B cell (primary cell): Measurements from ENCODE around the gene TIMMDC1. TPM values are rescaled to one million over a fixed set of nuclear protein-coding genes. Genes with fewer than 3 reads are reported as not detected.

Experiments used
- ATAC-seq: fragments of 200-7000 bp; cut with Tn5 transposase; one replicate; pipeline ENCODE4 v1.10.0; 2021; ENCODE audit warnings: low read depth, mild to moderate bottlenecking, moderate number of reproducible peaks, moderate library complexity
- CTCF ChIA-PET: fragments of 350-600 bp; sonication (Branson Sonifier 250); formaldehyde crosslinking; loops from one replicate; lab custom pipeline; 2021; ENCODE audit warnings: antibody characterized with exemption, inconsistent platforms; lab: Charles Lee
- POLR2A ChIA-PET: fragments of 350-600 bp; sonication (Branson Sonifier 250); formaldehyde crosslinking; loops from one replicate; lab custom pipeline; 2021; ENCODE audit warnings: antibody characterized with exemption; lab: Charles Lee
- DNase-seq: peaks from one replicate; pipeline ENCODE4 v3.0.0; 2013
- H2AFZ ChIP-seq: 2 replicates; pipeline ENCODE4 v1.6.1; 2012; ENCODE audit warnings: mild to moderate bottlenecking, low read depth, low read length; ENCODE audit not compliant: insufficient read depth, poor library complexity, severe bottlenecking
- H3K27ac ChIP-seq, 2 donors: 1 replicate in 1 of 2; 2 replicates in 1 of 2; pipeline ENCODE4 v1.5.1; 2012 to 2013; ENCODE audit warnings: low read length in 2 of 2, mild to moderate bottlenecking in 2 of 2, moderate library complexity in 1 of 2
- H3K27me3 ChIP-seq, 4 experiments: fragments of 200-600 bp in 1 of 4; sonication (generic) in 1 of 4; replicated peaks in 1 of 4; 1 replicate in 2 of 4; 2 replicates in 2 of 4; pipeline versions ENCODE4 v1.6.1 to v1.7.0; 2013 to 2016; ENCODE audit warnings: low read length in 3 of 4, mild to moderate bottlenecking in 2 of 4, mixed read lengths in 1 of 4, moderate library complexity in 1 of 4; ENCODE audit not compliant: insufficient read depth in 4 of 4, control insufficient read depth in 3 of 4; ENCODE audit errors: control extremely low read depth in 1 of 4
- H3K36me3 ChIP-seq, 2 experiments: replicated peaks in 1 of 2; 1 replicate in 1 of 2; 2 replicates in 1 of 2; pipeline versions ENCODE4 v1.6.1 to v1.7.1; 2013; ENCODE audit warnings: low read length in 1 of 2; ENCODE audit not compliant: insufficient read depth in 2 of 2, control insufficient read depth in 1 of 2; ENCODE audit errors: control extremely low read depth in 1 of 2, extremely low read depth in 1 of 2
- H3K4me1 ChIP-seq, 2 donors: fragments of 200-600 bp in 1 of 2; sonication (generic) in 1 of 2; 1 replicate in 1 of 2; 2 replicates in 1 of 2; pipeline versions ENCODE4 v1.5.1 to v1.6.1; 2013 to 2017; ENCODE audit warnings: low read length in 2 of 2; ENCODE audit not compliant: control insufficient read depth in 2 of 2, insufficient read depth in 2 of 2
- H3K4me2 ChIP-seq: replicated peaks from 2 replicates; pipeline ENCODE3; 2012; ENCODE audit warnings: mild to moderate bottlenecking, low read depth, low read length; ENCODE audit not compliant: poor library complexity, severe bottlenecking
- H3K4me3 ChIP-seq, 5 experiments: fragments of 200-600 bp in 1 of 5; sonication (generic) in 1 of 5; 1 replicate in 3 of 5; 2 replicates in 2 of 5; pipeline versions ENCODE4 v1.5.1 to v1.7.0; 2011 to 2016; ENCODE audit warnings: low read length in 4 of 5, mild to moderate bottlenecking in 4 of 5, low read depth in 2 of 5, control low read depth in 1 of 5, moderate library complexity in 1 of 5; ENCODE audit not compliant: insufficient read depth in 1 of 5; ENCODE audit errors: control extremely low read depth in 1 of 5, extremely low read depth in 1 of 5
- H3K79me2 ChIP-seq: fragments of 200-600 bp; sonication (generic); one replicate; pipeline ENCODE4 v1.6.0; 2016; ENCODE audit warnings: low read length; ENCODE audit not compliant: control insufficient read depth, insufficient read depth
- H3K9ac ChIP-seq: fragments of 200-600 bp; sonication (generic); 2 replicates; pipeline ENCODE4 v1.6.1; 2017; ENCODE audit warnings: mild to moderate bottlenecking, low read length, moderate library complexity
- H3K9me3 ChIP-seq, 3 donors: one replicate each; pipeline versions ENCODE4 v1.6.1 to v1.7.1; 2013; ENCODE audit warnings: low read length in 2 of 3; ENCODE audit not compliant: control insufficient read depth in 2 of 3, insufficient read depth in 1 of 3; ENCODE audit errors: control extremely low read depth in 1 of 3
- H4K20me1 ChIP-seq: 2 replicates; pipeline ENCODE4 v1.6.0; 2012; ENCODE audit warnings: mild to moderate bottlenecking, low read length; ENCODE audit not compliant: insufficient read depth, control insufficient read depth, poor library complexity, severe bottlenecking
- H3K27ac Mint-ChIP-seq: one replicate; pipeline ENCODE4 v1.8.0; 2021; ENCODE audit warnings: mixed read lengths
- H3K27me3 Mint-ChIP-seq: one replicate; pipeline ENCODE4 v1.8.0; 2021; ENCODE audit warnings: mixed read lengths
- H3K4me1 Mint-ChIP-seq: one replicate; pipeline ENCODE4 v1.8.0; 2021; ENCODE audit warnings: mixed read lengths
- H3K4me3 Mint-ChIP-seq: one replicate; pipeline ENCODE4 v1.8.0; 2021; ENCODE audit warnings: mixed read lengths
- H3K9me3 Mint-ChIP-seq: one replicate; pipeline ENCODE4 v1.8.0; 2022; ENCODE audit warnings: mixed read lengths; ENCODE audit not compliant: insufficient read depth
- EZH2 ChIP-seq: IDR thresholded peaks from 2 replicates; pipeline ENCODE4 v1.6.1; 2012; ENCODE audit warnings: borderline replicate concordance, low read depth, mild to moderate bottlenecking, moderate library complexity, low read length; ENCODE audit not compliant: insufficient read depth, poor library complexity, severe bottlenecking
- WGBS: methylation state at CpG from one replicate; pipeline ENCODE4 v1.1.5; 2013; ENCODE audit warnings: missing lambda C conversion rate; ENCODE audit not compliant: insufficient coverage; 5-methylcytosine and 5-hydroxymethylcytosine counted together
- intact Hi-C: fragments of 100-400 bp; cut with micrococcal nuclease; formaldehyde crosslinking; loops from one replicate; pipeline ENCODE4 v1.10.0; 2022
- polyA plus RNA-seq: library from polyadenylated mRNA; depleted of rRNA; stranded (reverse); fragments of >200 nt; gene quantifications from 2 replicates; pipeline ENCODE4 v1.2.3, GENCODE V29; 2012
- total RNA-seq, 2 donors: library from RNA; stranded (reverse); fragments of 120-200 nt in 1 of 2; gene quantifications; 1 replicate in 1 of 2; 2 replicates in 1 of 2; pipeline versions ENCODE4 v1.2.3 to v1.2.4, GENCODE V29; 2013 to 2022
- TF ChIP-seq, protein P1 (sequence below): fragments of 200-600 bp; IDR thresholded peaks from one replicate; pipeline ENCODE4 v1.8.0; 2022; ENCODE audit warnings: antibody characterized with exemption, mild to moderate bottlenecking

The TIMMDC1 gene
- total and polyA plus RNA-seq, 2 donors (not counting 1 experiment from before 2014, with no cell fraction given), result 50.5 to 58.5 TPM

- WGBS, result no CpG with 5 or more reads among the region's 2 CpGs
- Histone ChIP-seq H3K4me3 (no peak overlapping the region), H2AFZ (no peak overlapping the region), H3K27me3 (no peaks in the 10 kb centered on the region), H3K36me3 (peaks cover 11 to 12% of the 10 kb centered on the region in 2 experiments), H3K4me1 (no peaks in the 10 kb centered on the region), H4K20me1 (no peaks in the 10 kb centered on the region), H3K4me2 (no peak overlapping the region), H3K9ac (no peak overlapping the region), H3K79me2 (no peaks in the 10 kb centered on the region), H3K27ac (no peak overlapping the region), H3K9me3 (no peaks in the 10 kb centered on the region)
- Mint-ChIP-seq H3K9me3 (no peaks in the 10 kb centered on the region), H3K27me3 (no peaks in the 10 kb centered on the region), H3K4me3 (no peak overlapping the region), H3K4me1 (no peaks in the 10 kb centered on the region), H3K27ac (no peak overlapping the region)
- ChIA-PET POLR2A (no interaction called here), CTCF (no interaction called here)
- DNase-seq (no peak), ATAC-seq (no peak)
- TF ChIP-seq, protein P1, sequence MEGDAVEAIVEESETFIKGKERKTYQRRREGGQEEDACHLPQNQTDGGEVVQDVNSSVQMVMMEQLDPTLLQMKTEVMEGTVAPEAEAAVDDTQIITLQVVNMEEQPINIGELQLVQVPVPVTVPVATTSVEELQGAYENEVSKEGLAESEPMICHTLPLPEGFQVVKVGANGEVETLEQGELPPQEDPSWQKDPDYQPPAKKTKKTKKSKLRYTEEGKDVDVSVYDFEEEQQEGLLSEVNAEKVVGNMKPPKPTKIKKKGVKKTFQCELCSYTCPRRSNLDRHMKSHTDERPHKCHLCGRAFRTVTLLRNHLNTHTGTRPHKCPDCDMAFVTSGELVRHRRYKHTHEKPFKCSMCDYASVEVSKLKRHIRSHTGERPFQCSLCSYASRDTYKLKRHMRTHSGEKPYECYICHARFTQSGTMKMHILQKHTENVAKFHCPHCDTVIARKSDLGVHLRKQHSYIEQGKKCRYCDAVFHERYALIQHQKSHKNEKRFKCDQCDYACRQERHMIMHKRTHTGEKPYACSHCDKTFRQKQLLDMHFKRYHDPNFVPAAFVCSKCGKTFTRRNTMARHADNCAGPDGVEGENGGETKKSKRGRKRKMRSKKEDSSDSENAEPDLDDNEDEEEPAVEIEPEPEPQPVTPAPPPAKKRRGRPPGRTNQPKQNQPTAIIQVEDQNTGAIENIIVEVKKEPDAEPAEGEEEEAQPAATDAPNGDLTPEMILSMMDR, result no peak
- no peak for TF ChIP-seq EZH2
- intact Hi-C loops, result no loop called here
Measured at GRCh38 chr3:119492128-119492527, 6.2 kb upstream of the TIMMDC1 start.

- ATAC-seq (no peak), DNase-seq (no peak)
- no peak overlapping the region for H3K9ac ChIP-seq
- H3K4me3 Mint-ChIP-seq, result no peak overlapping the region
- ChIA-PET CTCF (no interaction called here), POLR2A (no interaction called here)
- H3K4me1 ChIP-seq, result peaks cover 2 to 4% of the 10 kb centered on the region in 2 donors
- peaks cover 5% of the 10 kb centered on the region for H3K4me1 Mint-ChIP-seq
- no peak overlapping the region for H3K27ac ChIP-seq
- intact Hi-C loops, result no loop called here
- H4K20me1 ChIP-seq, result no peaks in the 10 kb centered on the region
- H3K9me3 Mint-ChIP-seq, result no peaks in the 10 kb centered on the region
- H3K79me2 ChIP-seq, result no peaks in the 10 kb centered on the region
- H3K27me3 ChIP-seq, result no peaks in the 10 kb centered on the region
- no peaks in the 10 kb centered on the region for H3K9me3 ChIP-seq
- no peak overlapping the region for H2AFZ ChIP-seq
- no peak for TF ChIP-seq EZH2
- TF ChIP-seq, protein P1, result no peak
- no peaks in the 10 kb centered on the region for H3K27me3 Mint-ChIP-seq
- H3K4me3 ChIP-seq, result no peak overlapping the region
- WGBS, result 79% methylated on average over 3 of the region's 3 CpGs
- no peak overlapping the region for H3K4me2 ChIP-seq
- peaks cover 8 to 11% of the 10 kb centered on the region in 2 experiments for H3K36me3 ChIP-seq
- no peak overlapping the region for H3K27ac Mint-ChIP-seq
Measured at GRCh38 chr3:119492810-119493209, 5.5 kb upstream of the TIMMDC1 start.
